Astrocyte of the hippocampus (primary cell): ENCODE data around the gene IZUMO4.

Experiments
- DNase-seq: peaks from one replicate; pipeline ENCODE4 v3.0.0; 2011; ENCODE audit warnings: low read depth, low spot score

Gene IZUMO4

GRCh38 chr19:2148482-2149135, 51.9 kb downstream of the IZUMO4 start:
- DNase-seq, result no peak
